Hematopoietic multipotent progenitor cell treated with erythropoietin and hydrocortisone succinate and interleukin-3 and kit ligand, for 15 days (in vitro differentiated cells): ENCODE data around the gene FXYD7.

Experiments
- DNase-seq: peaks from one replicate; pipeline ENCODE4 v3.0.0-alpha.2; 2015; ENCODE audit warnings: low spot score

FXYD7 gene

DNA sequence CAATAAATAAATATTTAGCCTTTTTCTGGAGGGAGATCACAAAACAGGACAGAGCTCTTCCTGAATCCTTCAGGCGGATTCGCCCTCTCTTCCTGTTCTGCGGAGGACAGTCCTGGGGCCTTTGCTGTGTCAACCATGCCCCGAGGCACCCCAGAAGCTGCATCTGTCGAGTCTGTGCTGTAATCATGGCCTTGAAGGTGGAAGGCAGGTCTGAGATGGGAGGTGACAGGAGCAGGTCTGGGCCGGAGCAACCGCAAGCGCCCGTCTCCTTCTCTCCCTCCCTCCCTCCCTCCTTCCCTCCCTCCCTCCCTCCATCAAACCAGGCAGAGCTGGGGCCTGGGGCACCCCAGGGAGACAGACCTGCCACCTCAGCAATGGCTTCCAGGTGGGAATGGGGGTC is 32.1 kb upstream of the FXYD7 start:
- no peak for DNase-seq

DNA sequence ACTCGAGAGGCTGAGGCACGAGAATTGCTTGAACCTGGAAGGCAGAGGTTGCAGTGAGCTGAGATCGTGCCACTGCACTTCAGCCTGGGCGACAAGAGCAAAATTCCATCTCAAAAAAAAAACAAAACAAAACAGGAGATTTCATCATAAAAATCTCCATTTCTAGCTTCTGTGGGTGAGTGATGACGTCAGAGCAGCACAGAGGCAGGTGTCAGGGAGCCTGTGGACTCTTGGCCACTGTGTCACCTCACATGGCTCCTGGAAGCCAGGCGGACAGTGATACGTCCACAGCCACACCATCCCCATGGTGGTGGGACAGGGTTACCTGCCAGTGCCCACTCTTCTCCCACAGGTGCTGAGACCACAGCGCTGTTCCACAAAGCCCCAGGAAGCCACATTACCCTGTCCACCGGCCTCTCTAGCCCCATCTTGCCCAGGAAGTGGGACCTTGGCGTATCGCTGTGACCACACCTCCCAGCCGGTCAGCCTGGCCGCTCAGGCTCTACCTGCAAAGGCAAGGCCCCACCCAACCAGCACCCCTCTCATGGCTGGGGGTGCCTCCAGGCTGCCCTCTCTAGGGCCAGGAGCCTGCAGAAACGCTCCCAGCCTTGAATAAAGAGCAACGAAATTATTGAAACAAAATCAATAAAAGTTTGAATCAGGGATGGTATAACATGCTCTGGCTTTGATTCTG is 29.9 kb upstream of the FXYD7 start:
- DNase-seq: no peak

DNA sequence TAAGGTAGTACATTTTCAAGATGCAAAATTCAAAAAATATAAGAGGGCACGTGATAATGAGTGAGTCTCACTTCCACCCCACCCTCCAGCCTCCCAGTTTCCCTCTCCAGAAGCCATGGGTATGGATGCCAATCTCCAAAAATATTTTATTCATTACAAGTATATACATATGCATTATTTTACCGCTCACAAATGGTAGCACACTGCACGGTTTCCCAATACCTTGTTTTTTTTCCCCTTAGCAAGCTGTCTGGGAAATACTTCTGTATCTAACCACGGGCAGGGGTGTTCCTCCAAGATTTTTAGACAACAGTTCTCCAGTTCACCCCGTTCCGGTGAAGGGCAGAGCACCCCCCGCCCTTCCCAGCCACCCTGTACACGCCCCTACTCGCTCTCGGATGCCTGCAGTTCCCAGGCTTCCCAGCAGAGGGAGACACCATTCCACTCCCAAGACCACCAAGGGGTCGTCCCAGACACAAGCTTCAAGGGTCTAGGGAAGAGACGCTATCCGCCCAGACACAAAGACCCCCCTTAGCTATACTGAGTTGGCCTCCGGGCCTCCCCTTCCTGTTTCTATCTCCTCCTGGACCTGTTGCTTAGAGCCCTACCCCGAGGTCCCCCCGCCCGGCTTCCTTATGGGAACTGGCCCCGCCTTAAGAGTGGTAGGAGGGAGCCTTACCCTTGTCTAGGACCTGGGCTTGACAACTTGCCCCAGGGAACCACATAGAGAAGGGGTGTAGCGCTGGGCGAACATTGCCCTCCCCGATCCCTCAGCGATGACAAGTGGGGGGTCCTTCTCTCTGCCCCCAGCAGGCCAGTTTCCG is 28.5 kb upstream of the FXYD7 start:
- DNase-seq: peak; percentile 66

DNA sequence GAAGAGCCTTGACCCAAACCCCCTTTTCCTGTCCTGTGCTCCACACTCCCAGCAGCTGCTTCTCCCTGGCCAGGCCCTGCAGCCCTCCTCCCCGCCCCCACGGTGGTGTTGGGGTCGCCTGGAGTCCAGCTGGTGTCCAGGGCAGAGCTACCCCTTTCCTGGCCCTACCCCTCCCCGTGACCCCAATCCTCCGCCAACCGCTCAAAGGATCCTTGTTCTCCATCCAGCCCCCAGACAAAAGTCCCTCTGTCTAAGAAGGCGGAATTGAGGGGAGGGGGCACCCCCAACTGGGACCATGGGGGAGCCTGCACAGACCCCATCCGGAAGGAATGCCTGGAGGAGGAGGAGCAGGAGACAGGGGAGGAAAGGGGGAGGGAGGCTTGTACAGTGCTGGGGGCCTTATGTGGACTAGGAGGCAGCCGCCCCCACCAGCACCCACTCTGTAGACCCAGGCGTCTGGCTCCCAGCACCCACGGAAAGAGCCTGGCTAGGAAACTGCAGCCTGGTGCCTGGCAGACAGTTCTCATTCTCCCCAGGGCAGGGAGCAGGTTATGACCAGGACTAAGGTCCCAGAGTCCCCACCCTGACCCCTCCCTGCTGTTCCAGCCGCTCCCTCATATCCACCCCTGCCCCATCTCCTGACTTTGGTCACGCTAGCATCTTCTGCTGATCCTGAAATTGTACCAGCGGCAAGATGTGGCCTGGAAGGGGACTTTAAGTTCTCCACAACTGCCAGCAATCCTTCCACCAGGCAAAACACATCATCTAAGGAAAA is 27.7 kb upstream of the FXYD7 start, which contains the start of gene FXYD3:
Gene FXYD3 (plus strand): TSS at position 647 of the 775 bp plus-strand sequence. CDS start 3,554 bp downstream, outside the sequence.
- no peak for DNase-seq

DNA sequence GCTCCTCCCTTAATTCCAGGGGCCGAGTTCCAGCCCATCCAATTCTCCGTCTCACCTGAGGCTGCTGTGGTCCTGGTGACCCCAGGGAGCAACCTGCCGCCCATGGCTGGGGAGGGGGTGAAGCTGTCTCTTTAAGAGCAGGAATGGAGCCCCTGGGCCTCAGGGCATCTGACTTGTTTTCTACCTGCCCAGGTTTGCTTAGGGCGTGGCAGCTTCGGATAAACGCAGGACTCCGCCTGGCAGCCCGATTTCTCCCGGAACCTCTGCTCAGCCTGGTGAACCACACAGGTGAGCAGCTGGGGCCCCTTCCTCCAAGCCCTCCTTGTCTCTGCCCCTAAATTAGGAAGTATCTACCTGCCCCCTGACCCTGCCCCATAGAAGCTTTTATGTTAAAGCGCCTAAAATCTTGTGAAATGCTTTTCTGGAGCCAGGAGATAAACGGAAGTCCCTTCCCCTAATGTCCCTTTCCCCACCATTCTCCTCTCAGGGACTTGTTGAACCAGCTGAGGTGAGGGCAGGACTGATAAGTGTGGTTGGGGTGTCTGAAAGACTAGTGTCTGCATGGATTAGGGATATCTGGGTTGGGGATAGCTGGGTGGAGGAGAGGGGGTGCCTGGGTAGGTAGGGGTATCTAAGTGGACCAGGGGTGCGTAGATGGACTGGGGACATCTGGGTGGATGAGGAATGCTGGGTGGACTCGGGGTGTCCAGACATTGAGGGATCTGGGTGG is 26.8 kb upstream of the FXYD7 start:
- DNase-seq: no peak

DNA sequence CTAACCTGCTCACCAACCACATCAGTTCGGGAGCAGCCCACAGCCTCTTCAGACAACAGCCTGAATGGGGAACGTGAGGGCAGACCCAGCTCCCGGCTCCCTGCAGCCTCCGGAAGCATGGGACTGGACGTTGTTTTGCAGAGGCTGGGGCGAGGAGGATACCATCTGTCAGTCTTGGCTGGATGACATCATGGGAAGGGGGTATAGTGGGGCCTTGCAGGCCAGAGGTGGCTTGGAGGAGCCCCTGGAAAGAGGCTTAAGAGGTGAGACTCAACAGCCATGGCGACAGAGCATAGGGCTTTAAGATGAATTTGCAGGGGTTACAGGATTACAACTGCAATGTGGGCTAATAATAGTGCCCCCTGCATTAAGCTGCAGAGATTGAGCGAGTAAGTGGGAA is 25.9 kb upstream of the FXYD7 start:
- DNase-seq: no peak

DNA sequence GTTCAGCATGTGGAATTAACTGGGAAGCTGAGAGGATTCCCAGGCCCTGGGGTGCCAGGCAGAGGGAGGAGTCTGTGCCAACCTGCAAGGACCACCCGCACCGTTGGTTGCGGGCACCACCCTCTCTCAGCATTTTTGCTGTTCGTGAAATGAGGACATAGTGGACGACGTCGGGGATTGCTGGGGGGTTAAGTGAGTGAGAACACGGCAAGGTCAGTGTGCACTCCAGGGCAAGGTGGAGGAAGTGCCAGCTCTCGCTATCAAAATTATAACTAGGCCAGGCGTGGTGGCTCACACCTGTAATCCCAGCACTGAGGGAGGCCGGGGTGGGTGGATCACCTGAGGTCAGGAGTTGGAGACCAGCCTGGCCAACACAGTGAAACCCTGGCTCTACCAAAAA is 25.3 kb upstream of the FXYD7 start:
- no peak for DNase-seq

DNA sequence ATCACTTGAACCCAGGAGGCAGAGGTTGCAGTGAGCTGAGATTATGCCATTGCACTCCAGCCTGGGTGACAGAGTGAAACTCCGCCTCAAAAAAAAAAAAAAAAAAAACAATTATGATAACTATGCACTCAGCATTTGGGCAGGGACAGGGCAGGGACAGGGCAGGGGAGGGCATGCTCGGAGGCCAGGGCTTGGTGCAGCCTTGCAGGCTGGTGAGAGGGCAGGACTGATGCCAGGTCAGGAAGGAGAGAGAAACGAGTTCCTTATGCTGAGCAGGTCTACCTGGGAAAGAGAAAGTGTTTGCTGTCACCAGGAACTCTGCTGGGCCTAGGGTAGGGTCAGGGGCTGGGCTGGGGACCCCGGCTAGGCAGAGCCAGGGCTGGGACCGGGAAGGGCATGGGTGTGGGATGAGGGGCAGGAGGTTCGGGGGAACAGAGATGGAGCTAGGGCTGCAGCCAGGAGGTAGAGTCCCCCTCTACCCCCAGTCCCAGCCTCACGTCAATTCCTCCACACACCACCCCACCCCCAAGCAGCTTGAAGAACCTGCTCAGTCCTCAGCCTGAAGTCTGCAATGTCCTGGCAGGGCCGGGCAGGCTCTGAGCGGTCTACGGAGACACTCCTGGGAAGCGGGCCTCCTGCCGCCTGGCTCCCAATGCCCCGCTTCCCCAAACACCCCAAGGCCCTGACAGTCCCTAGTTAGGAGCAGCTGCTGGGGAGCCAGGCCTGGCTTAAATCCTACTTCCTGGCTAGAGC is 24.6 kb upstream of the FXYD7 start:
- DNase-seq: peak; percentile 33

DNA sequence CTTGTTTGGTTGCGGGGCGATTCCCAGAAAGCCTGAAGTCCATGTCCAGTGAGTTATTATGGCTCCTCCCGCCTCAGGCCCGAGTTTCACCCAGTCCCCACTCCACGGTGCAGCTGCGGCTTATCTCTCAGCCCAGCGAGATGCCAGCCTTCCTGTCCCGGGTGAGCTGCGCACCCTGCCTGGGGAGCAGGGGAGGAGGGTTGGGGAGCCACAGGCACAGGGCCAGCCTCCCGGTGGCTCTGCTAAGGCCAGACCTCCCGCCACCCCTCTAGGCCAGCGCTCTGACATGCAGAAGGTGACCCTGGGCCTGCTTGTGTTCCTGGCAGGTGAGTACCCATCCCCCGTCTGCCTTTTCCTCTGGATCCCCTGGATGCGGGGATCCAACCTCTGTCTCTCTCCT is 24.0 kb upstream of the FXYD7 start:
- peak; percentile 55 for DNase-seq

DNA sequence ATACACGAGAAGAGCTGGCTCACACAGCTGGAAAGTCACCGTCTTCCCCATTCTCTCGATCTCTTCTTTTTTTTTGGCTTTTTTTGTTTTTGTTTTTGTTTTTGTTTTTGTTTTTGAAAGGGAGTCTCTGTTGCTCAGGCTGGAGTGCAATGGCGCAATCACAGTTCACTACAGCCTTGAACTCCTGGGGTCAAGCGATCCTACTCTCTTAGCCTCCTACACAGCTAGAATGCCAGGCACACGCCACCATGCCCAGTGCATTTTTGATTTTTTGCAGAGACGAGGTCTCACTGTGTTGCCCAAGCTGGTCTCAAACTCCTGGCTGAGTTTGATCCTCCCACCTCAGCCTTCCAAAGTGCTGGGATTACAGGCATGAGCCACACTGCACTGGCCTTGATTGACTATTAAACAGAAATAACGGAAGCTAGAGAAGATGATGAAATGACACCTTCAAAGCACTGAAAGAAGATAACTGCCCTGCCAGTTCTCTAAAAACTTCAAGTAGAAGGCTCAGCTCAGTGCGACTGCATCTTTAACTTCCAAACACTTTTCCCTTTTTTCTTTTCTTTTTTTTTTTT is 23.4 kb upstream of the FXYD7 start:
- DNase-seq: no peak

DNA sequence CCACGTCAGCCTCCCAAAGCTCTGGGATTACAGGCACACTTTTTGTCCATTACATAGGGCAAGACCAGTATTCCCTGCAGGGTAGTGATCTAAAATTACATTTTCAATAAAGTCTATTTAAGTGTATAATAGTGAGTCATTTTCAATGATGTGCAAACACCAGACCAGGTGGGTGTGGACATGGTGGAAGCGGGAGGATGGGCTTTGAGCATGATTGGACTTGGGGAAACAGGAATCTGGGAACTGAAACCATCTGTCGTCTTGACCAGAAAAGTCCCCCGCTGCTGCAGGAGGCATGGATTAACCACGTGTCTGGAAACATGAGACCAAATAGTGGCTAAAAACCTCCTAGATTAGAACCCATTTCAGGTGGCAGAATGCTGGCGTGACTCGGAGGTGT is 22.6 kb upstream of the FXYD7 start:
- DNase-seq: no peak

DNA sequence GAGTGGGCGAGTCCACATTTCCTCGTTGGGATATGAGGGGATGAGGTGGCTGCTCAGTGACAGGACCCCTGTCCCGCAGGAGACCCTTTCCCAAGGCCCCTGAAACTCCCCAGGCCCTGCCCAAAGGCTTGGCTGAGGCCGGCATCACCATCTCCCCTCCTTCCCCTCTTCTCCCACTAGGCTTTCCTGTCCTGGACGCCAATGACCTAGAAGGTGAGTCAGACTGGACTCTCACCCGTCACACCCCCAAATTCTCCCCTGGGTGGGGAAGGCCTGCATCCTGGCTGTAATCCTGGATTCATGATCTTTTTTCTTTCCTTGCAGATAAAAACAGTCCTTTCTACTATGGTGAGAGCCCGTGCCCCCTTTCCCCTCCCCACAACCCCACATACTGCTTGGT is 22.2 kb upstream of the FXYD7 start:
- DNase-seq: no peak

DNA sequence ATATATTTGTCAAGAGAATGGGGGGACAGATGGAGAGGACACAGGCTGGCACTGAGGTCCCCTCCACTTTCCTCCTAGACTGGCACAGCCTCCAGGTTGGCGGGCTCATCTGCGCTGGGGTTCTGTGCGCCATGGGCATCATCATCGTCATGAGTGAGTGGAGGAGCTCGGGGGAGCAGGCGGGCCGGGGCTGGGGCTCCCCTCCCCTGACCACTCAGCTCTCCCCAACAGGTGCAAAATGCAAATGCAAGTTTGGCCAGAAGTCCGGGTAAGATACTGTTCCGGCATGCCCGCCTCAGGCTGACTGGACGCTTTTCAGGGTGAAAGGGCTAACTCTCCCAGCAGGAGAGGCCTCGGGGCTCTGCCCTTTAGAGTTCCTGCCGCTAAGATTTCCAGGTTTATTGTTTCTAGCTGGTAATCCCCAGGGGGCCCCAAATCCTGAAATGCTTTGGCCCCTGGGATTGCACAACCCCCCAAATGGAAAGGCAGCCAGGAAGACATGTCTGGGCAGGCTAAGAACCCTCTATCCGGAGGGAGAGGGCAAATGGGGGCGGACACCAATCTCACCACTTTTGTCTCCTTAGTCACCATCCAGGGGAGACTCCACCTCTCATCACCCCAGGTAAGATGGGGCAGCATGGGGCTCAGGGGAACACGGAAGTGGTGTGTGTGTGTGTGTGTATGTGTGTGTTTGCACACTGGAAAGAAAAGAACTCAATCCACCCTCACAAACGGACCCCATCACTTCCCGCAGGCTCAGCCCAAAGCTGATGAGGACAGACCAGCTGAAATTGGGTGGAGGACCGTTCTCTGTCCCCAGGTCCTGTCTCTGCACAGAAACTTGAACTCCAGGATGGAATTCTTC is 20.1 kb upstream of the FXYD7 start:
- no peak for DNase-seq

DNA sequence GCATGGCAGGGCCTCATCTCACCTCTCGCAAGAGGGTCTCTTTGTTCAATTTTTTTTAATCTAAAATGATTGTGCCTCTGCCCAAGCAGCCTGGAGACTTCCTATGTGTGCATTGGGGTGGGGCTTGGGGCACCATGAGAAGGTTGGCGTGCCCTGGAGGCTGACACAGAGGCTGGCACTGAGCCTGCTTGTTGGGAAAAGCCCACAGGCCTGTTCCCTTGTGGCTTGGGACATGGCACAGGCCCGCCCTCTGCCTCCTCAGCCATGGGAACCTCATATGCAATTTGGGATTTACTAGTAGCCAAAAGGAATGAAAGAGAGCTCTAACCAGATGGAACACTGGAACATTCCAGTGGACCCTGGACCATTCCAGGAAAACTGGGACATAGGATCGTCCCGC is 19.5 kb upstream of the FXYD7 start:
- DNase-seq: peak; percentile 20

DNA sequence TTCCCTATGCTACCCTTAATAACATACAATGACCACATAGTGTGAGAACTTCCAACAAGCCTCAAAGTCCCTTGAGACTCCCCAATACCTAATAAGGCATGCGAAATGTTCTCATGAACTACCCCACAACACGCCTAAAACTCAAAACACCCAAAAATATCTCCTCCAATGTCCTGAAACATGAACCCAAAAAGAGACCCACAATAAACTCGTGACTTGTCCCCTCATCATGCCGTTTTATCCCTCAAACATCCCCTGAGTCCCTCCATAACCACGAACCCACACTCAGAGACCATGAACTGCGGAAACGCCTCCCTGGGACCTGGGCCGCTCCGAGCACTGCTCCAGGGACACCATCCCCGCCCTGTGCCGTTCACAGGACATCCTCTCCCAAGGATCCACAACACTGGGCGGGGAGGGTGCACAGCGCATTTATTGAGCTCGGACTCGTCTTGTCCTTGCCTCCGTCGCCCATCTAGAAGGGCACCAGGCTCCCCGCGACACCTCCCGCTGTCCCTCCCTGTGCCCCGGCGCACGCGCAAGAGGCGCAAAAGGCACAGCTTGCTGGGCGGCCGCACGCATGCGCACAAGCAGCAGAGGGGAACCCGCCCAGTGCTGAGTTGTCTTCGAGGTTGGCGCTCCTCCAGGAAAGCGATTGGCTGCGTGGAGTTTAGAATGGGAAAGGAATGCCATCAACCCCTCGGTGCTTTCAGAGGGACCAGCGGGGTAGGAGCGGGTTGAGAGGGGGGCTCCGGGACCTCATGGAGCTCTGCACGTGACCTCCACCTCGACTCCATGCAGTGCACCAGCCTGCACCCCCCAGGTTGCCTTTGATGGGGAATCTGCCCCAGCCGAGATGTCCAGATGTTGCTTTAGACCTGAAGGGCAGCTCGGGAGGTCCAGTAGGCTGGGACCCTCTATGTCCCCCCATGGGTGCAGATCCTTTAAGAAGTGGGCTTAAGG is 18.7 kb upstream of the FXYD7 start:
- peak; percentile 95 for DNase-seq

DNA sequence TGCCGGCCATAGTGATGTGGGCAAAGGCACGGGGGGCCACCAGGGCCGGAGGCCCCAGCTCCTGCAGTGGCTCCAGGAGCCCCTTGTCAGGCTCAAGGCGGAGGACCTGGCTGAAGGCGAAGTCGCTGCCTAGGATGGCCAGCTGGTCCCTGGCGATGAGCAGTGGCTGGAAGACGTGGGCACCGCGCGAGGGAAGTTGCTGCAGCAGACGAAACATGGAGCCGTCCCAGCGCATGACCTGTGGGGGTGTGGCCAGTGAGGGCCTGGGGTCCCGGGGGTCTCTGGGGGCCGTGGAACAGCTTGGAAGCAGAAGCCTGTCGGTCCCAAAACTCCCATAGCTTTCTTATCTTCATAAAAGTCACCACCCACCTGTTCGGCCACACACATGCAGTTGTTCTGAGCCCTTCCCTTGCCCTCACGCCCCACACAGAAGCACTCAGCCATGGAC is 17.8 kb upstream of the FXYD7 start:
- no peak for DNase-seq

DNA sequence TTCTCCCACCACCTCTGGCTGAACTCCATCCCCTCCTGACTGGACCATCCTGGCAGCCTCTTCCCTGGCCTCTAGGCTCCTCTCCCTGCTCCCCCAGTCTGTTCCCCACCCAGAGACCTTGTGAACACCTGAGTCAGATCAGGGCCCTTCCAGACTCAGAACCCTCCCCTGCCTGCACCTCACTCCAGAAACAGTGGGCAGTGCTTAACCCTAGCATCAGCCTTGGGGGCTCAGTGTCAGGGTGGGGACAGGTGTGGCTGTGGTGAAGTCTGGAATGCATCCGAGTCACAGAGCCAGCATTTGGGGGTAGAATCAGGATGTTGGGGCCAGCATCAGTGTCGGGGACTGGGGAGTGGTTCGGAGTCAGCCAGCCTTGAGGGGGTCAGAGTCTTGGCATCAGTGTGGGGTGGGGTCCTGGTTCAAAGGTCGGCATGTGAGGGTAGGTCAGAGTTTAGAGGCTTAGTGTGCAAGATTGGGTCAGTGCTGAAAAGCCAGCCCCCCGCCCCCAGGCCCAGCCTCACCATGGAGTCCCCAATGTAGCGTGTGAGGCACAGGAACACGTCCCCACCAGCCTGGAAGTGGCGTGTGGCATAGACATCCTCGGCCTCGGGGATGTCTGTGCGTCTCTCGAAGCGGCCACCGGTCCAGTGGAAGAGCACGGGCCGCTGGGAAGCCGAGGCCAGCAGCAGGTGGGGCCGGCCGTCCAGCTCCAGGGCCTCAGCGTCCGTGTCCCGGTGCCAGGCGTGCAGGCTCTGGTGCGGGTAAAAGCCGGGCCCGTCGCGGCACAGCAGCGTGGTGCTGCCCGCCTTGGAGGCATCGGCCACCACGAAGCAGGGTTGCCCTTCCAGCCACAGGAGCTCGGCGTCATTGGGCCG is 17.1 kb upstream of the FXYD7 start:
- no peak for DNase-seq

DNA sequence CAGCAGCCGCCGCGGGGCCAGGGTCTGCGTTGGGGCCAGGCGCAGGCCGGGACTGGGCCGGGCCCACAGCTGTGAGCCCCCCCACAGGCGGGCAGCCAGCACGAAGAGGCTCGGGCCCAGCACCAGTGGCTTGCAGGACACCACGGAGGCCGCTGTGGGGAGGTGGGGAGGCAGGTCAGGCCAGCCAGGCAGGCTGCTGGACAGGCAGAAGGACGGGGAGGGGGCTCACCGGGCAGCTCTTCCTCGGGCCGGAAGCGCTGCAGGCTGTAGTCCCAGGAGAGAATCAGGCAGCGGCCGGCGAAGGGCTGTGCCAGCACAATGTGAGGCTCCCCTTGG is 16.5 kb upstream of the FXYD7 start:
- no peak for DNase-seq
